Measurements from ENCODE around the gene NT5M. TPM values are rescaled to one million over a fixed set of nuclear protein-coding genes. Genes with fewer than 3 reads are reported as not detected.
"Not testable (repeated sequence)": the region's sequence is repeated elsewhere in the genome, so short reads cannot be mapped to it uniquely, and the experiment has no call there.

NT5M gene
- 3.1 TPM for polyA plus RNA-seq
- long read RNA-seq, donor 1, partial matches to known transcripts: 887 of 888 reads
- long read RNA-seq, donor 1, other reads (novel, unspliced or antisense): 0 of 888 reads
- long read RNA-seq, donor 2: 0 reads
- long read RNA-seq, donor 3: 0 reads
- long read RNA-seq, donor 4: 0 reads
- long read RNA-seq, donor 5: 0 reads
- long read RNA-seq, donor 6: 0 reads
- long read RNA-seq, donor 7: 0 reads
- long read RNA-seq, donor 8: 0 reads
- long read RNA-seq, donor 9: 0 reads
- long read RNA-seq, donor 10: 0 reads
- long read RNA-seq, donor 11, partial matches to known transcripts: 0 of 2 reads
- long read RNA-seq, donor 11, other reads (novel, unspliced or antisense): 0 of 2 reads

DNA sequence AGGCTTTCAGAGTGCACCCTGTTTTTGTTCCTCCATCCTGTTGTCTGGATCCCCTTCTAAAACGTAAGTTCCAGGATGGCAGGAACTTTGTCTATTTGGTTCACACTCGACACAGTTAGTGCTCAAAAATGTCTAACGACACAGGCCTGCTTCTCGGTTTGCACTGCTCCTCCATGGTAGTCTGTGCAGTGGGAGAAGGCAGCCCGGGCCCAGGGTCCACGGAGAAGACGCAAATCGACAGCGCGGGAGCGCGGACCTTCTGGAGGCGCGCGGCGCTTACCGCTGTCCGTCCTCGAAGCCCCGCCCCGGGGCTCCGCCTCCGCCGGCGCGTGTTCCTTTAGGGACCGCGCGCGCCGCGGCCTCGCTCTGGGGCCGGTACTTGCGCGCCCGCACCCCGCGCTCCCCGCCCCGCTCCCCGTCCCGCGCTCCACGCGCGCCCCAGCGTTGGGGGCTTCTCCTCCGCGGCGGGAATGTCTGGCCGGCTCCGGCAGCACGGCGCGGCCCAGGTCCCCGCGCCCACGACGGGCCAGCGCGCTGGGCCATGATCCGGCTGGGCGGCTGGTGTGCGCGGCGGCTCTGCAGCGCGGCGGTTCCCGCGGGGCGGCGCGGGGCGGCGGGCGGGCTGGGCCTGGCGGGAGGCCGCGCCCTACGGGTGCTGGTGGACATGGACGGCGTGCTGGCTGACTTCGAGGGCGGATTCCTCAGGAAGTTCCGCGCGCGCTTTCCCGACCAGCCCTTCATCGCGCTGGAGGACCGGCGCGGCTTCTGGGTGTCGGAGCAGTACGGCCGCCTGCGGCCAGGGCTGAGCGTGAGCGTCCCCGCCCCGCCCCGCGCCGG is at the start of gene NT5M:
TSS of gene NT5M (plus strand) at position 364 of the 837 bp plus-strand sequence. CDS start at position 542, 178 bp downstream.
- Histone ChIP-seq H3K27me3 (ENCODE audit: control insufficient read depth, insufficient read depth, low read length) (no peaks in the 10 kb centered on the region), H3K9me3 (ENCODE audit: control insufficient read depth, low read depth, low read length) (no peaks in the 10 kb centered on the region), H3K4me1 (ENCODE audit: control insufficient read depth, insufficient read depth, low read length) (peaks cover 10% of the 10 kb centered on the region), H3K4me3 (ENCODE audit: low read length) (peak within 1 kb of the TSS; percentile 54), H3K27ac (ENCODE audit: low read length) (no peak within 1 kb of the TSS), H3K36me3 (ENCODE audit: control insufficient read depth, insufficient read depth, low read length) (no peaks in the 10 kb centered on the region)
- peak; percentile 67 to 81 for DNase-seq
- no CpG with 5 or more reads among the region's 107 CpGs for WGBS (ENCODE audit: insufficient coverage, low lambda C conversion rate)

GRCh38 chr17:17253406-17253805 is 49.8 kb upstream of the NT5M start:
- WGBS (ENCODE audit: insufficient coverage, low lambda C conversion rate): no CpG with 5 or more reads among the region's 3 CpGs
- Histone ChIP-seq H3K27ac (ENCODE audit: low read length) (no peak overlapping the region), H3K36me3 (ENCODE audit: control insufficient read depth, insufficient read depth, low read length) (peaks cover 64% of the 10 kb centered on the region), H3K27me3 (ENCODE audit: control insufficient read depth, insufficient read depth, low read length) (no peaks in the 10 kb centered on the region), H3K4me3 (ENCODE audit: low read length) (no peak overlapping the region), H3K9me3 (ENCODE audit: control insufficient read depth, low read depth, low read length) (no peaks in the 10 kb centered on the region), H3K4me1 (ENCODE audit: control insufficient read depth, insufficient read depth, low read length) (no peaks in the 10 kb centered on the region)
- no peak for DNase-seq

DNA sequence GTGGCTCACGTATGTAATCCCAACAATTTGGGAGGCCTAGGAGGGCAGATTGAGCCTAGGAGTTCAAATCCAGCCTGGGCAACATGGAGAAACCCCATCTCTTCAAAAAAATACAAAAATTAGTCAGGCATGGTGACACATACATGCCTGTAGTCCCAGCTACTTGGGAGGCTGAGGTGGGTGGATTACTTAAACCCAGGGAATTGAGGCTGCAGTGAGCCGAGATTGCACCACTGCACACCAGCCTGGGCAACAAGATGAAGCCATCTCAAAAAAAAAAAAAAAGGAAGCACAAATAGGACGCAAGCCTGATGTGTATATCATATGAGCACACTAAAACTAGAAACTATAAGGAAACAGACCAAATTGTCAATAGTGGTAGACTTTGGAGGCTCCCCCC is 49.1 kb upstream of the NT5M start:
- no peaks in the 10 kb centered on the region for H3K27me3 ChIP-seq (ENCODE audit: control insufficient read depth, insufficient read depth, low read length)
- H3K27ac ChIP-seq (ENCODE audit: low read length): no peak overlapping the region
- H3K9me3 ChIP-seq (ENCODE audit: control insufficient read depth, low read depth, low read length): no peaks in the 10 kb centered on the region
- H3K4me1 ChIP-seq (ENCODE audit: control insufficient read depth, insufficient read depth, low read length): no peaks in the 10 kb centered on the region
- H3K4me3 ChIP-seq (ENCODE audit: low read length): no peak overlapping the region
- peaks cover 63% of the 10 kb centered on the region for H3K36me3 ChIP-seq (ENCODE audit: control insufficient read depth, insufficient read depth, low read length)
- WGBS (ENCODE audit: insufficient coverage, low lambda C conversion rate): 100% methylated on average over 1 of the region's 3 CpGs
- no peak for DNase-seq

- 93% methylated on average over 2 of the region's 11 CpGs for WGBS (ENCODE audit: insufficient coverage, low lambda C conversion rate)
- H3K4me3 ChIP-seq (ENCODE audit: low read length); DNase-seq; H3K9me3 ChIP-seq (ENCODE audit: control insufficient read depth, low read depth, low read length); H3K27me3 ChIP-seq (ENCODE audit: control insufficient read depth, insufficient read depth, low read length); H3K27ac ChIP-seq (ENCODE audit: low read length); H3K4me1 ChIP-seq (ENCODE audit: control insufficient read depth, insufficient read depth, low read length): not testable (repeated sequence)
- H3K36me3 ChIP-seq (ENCODE audit: control insufficient read depth, insufficient read depth, low read length): peaks cover 69% of the 10 kb centered on the region
Observed at GRCh38 chr17:17255689-17256088, 47.5 kb upstream of the NT5M start.

- no peak overlapping the region for H3K4me3 ChIP-seq (ENCODE audit: low read length)
- DNase-seq: no peak
- peaks cover 71% of the 10 kb centered on the region for H3K36me3 ChIP-seq (ENCODE audit: control insufficient read depth, insufficient read depth, low read length)
- H3K27me3 ChIP-seq (ENCODE audit: control insufficient read depth, insufficient read depth, low read length): no peaks in the 10 kb centered on the region
- WGBS (ENCODE audit: insufficient coverage, low lambda C conversion rate): no CpG with 5 or more reads among the region's 1 CpG
- H3K4me1 ChIP-seq (ENCODE audit: control insufficient read depth, insufficient read depth, low read length): no peaks in the 10 kb centered on the region
- no peaks in the 10 kb centered on the region for H3K9me3 ChIP-seq (ENCODE audit: control insufficient read depth, low read depth, low read length)
- no peak overlapping the region for H3K27ac ChIP-seq (ENCODE audit: low read length)
Observed at GRCh38 chr17:17256316-17256715, 46.9 kb upstream of the NT5M start.

DNA sequence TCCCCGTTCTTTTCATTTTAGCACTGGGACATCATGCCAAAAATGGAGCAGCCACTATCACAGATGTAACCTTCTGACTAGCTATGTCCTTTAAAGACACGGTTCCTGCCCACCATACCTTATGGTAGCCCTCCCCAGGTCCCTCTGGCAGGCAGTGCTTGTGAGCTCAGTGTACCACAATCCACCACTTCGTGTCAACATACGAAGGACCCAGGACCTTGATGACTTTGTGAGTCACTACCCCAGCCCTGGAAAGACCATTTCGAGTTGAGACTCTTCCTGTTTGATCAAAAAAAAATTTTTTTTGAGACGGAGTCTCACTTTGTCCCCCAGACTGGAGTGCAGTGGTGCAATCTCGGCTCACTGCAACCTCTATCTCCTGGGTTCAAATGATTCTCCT is 45.2 kb upstream of the NT5M start:
- 80% methylated on average over 2 of the region's 7 CpGs for WGBS (ENCODE audit: insufficient coverage, low lambda C conversion rate)

DNA sequence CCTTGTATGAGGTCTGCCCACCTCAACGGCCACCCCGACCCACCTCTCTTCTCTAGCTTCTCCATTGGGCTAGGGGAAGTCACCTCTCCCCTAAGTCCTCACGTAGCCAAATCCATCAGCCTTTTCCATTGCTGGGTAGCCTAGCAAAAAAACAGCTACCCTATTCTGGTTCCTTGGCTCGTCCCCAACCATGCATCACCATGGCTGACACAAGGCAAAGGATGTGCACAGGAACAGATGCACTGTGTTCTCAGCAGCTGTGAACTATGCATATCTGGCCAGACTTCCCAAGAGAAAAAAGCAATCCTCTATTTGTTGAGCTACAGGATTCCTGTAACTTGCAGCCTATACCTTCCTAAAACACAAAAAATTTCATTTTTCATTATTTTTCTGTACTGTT is 44.2 kb upstream of the NT5M start:
- H3K9me3 ChIP-seq (ENCODE audit: control insufficient read depth, low read depth, low read length): no peaks in the 10 kb centered on the region
- peaks cover 65% of the 10 kb centered on the region for H3K36me3 ChIP-seq (ENCODE audit: control insufficient read depth, insufficient read depth, low read length)
- H3K4me1 ChIP-seq (ENCODE audit: control insufficient read depth, insufficient read depth, low read length): no peaks in the 10 kb centered on the region
- H3K27me3 ChIP-seq (ENCODE audit: control insufficient read depth, insufficient read depth, low read length): no peaks in the 10 kb centered on the region
- 100% methylated on average over 1 of the region's 4 CpGs for WGBS (ENCODE audit: insufficient coverage, low lambda C conversion rate)
- DNase-seq: no peak
- no peak overlapping the region for H3K4me3 ChIP-seq (ENCODE audit: low read length)
- no peak overlapping the region for H3K27ac ChIP-seq (ENCODE audit: low read length)

More for the DNA sequence above, 45.2 kb upstream of the NT5M start:
- H3K4me3 ChIP-seq (ENCODE audit: low read length): no peak overlapping the region
- no peaks in the 10 kb centered on the region for H3K27me3 ChIP-seq (ENCODE audit: control insufficient read depth, insufficient read depth, low read length)
- DNase-seq: no peak
- H3K9me3 ChIP-seq (ENCODE audit: control insufficient read depth, low read depth, low read length): no peaks in the 10 kb centered on the region
- H3K27ac ChIP-seq (ENCODE audit: low read length): no peak overlapping the region
- no peaks in the 10 kb centered on the region for H3K4me1 ChIP-seq (ENCODE audit: control insufficient read depth, insufficient read depth, low read length)
- peaks cover 70% of the 10 kb centered on the region for H3K36me3 ChIP-seq (ENCODE audit: control insufficient read depth, insufficient read depth, low read length)

- no CpG with 5 or more reads among the region's 2 CpGs for WGBS (ENCODE audit: insufficient coverage, low lambda C conversion rate)
- H3K27me3 ChIP-seq (ENCODE audit: control insufficient read depth, insufficient read depth, low read length): no peaks in the 10 kb centered on the region
- no peaks in the 10 kb centered on the region for H3K4me1 ChIP-seq (ENCODE audit: control insufficient read depth, insufficient read depth, low read length)
- H3K9me3 ChIP-seq (ENCODE audit: control insufficient read depth, low read depth, low read length): no peaks in the 10 kb centered on the region
- no peak for DNase-seq
- H3K27ac ChIP-seq (ENCODE audit: low read length): no peak overlapping the region
- peaks cover 64% of the 10 kb centered on the region for H3K36me3 ChIP-seq (ENCODE audit: control insufficient read depth, insufficient read depth, low read length)
- H3K4me3 ChIP-seq (ENCODE audit: low read length): no peak overlapping the region
Observed at GRCh38 chr17:17264430-17264829, 38.7 kb upstream of the NT5M start.

- no peak for DNase-seq
- Histone ChIP-seq H3K36me3 (ENCODE audit: control insufficient read depth, insufficient read depth, low read length) (peaks cover 64% of the 10 kb centered on the region), H3K4me1 (ENCODE audit: control insufficient read depth, insufficient read depth, low read length) (no peaks in the 10 kb centered on the region)
Observed at GRCh38 chr17:17269926-17270773, 33.0 kb upstream of the NT5M start.

GRCh38 chr17:17275971-17276370 is 27.2 kb upstream of the NT5M start:
- Histone ChIP-seq H3K27ac (ENCODE audit: low read length) (no peak overlapping the region), H3K9me3 (ENCODE audit: control insufficient read depth, low read depth, low read length) (no peaks in the 10 kb centered on the region), H3K27me3 (ENCODE audit: control insufficient read depth, insufficient read depth, low read length) (no peaks in the 10 kb centered on the region), H3K4me1 (ENCODE audit: control insufficient read depth, insufficient read depth, low read length) (peaks cover 7% of the 10 kb centered on the region), H3K4me3 (ENCODE audit: low read length) (no peak overlapping the region), H3K36me3 (ENCODE audit: control insufficient read depth, insufficient read depth, low read length) (peaks cover 34% of the 10 kb centered on the region)
- WGBS (ENCODE audit: insufficient coverage, low lambda C conversion rate): 75% methylated on average over 1 of the region's 6 CpGs
- no peak for DNase-seq

More at GRCh38 chr17:17269926-17270773, 33.0 kb upstream of the NT5M start:
- Histone ChIP-seq H3K9me3 (ENCODE audit: control insufficient read depth, low read depth, low read length) (no peaks in the 10 kb centered on the region), H3K27me3 (ENCODE audit: control insufficient read depth, insufficient read depth, low read length) (no peaks in the 10 kb centered on the region), H3K27ac (ENCODE audit: low read length) (no peak overlapping the region), H3K4me3 (ENCODE audit: low read length) (no peak overlapping the region)
- WGBS (ENCODE audit: insufficient coverage, low lambda C conversion rate): 100% methylated on average over 1 of the region's 9 CpGs

All from large intestine (tissue), 12 donors.